IPS-NIHi11 (cell line): ENCODE measurements around the gene APOLD1.
A peak's percentile ranks its signal among the peaks of the same experiment; 100 is the strongest.
"Not testable (repeated sequence)": the region's sequence is repeated elsewhere in the genome, so short reads cannot be mapped to it uniquely, and the experiment has no call there.

ENCODE experiments used
- DNase-seq: peaks from one replicate; pipeline ENCODE4 v3.0.0; 2012; ENCODE audit warnings: mixed read lengths, low spot score

APOLD1 gene

DNA sequence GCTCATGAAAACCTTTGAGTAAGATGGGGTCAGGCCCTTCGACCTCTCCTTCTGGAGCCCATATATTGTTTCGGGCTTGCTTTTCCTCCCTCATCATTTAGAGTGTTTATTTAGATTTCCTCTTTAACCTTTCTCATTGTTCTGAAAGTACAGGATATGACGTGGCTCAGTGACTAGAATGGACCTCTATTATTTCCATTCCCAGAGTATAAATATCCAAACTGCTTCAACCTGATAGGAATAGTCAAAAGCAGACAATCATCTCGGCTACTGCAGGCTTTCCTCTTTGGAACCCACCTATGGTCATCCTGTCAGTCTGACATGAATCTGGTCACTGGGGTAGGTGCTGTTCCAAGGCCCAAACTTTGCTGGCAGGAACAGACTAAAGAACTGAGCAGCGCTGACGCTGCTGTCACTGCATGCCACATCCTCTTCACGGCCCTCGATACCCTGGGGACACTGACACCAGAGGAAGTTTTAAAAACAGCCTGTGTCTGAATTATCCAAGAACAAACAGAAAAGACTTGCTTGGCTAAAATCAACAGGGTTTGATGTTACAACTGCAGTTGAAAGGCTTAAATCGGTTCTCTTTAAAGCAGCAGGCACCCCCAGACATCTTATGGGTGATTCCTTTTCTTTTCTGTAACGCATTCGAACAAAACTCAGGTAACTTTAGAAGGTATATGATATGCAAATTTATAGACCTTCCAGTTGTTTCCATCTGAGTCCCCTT is 22.7 kb downstream of the APOLD1 start:
- DNase-seq: no peak

DNA sequence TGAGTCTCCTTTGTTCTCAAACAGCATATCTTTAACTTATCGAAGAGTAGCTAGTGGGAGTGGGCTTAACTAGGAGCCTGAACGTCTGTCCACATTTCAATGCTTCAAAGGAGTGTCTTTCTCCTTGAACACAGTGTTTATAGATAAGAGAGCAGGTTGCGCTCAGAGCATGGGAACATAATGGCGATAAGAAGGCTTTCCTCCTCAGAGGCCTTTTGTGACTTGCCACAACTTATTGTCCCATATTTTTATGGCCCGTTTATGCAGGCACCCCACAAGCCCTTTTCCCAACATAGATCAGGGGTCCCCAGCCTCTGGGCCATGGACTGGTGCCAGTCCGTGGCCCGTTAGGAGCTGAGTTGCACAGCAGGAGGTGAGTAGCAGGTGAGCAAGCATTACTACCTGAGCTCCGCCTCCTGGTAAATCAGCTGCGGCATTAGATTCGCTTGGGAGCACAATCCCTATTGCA is 25.1 kb downstream of the APOLD1 start:
- DNase-seq: no peak

DNA sequence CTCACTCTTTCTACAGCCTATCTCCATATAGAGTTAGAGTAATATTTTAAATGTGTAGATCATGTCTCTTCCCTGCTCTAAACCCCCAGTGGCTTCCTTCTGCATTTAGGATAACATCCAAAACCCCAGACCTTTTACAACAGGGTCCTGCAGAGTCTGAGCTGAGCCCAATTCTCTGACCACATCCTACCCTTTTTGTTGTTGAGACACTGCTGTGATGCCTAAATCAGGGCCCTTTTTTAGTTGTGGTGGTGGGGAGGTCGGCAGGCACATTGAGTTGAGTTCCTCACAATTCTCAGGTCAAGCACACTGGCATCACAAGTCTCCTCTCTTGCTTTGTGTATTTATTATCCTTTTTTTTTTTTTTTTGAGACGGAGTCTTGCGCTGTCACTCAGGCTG is 25.9 kb downstream of the APOLD1 start:
- no peak for DNase-seq

DNA sequence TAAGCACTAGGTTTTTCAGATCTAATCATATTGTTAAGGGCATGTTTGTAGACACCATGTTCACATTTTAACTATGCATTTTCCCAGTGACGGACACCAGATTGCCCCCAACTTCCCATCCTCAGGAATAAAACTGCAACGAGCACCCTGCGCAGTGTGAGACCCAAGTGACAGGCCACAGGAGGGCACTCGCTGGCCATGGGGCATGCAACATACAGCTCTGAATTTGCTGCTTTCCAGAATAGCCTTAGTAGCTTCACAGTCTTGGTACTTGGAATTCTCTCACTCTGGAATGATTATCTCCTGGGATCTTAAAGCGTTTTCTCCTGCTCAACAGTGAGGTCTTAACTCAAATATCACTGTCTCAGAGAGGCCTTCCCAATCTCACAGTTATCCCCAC is 26.7 kb downstream of the APOLD1 start:
- DNase-seq: no peak

DNA sequence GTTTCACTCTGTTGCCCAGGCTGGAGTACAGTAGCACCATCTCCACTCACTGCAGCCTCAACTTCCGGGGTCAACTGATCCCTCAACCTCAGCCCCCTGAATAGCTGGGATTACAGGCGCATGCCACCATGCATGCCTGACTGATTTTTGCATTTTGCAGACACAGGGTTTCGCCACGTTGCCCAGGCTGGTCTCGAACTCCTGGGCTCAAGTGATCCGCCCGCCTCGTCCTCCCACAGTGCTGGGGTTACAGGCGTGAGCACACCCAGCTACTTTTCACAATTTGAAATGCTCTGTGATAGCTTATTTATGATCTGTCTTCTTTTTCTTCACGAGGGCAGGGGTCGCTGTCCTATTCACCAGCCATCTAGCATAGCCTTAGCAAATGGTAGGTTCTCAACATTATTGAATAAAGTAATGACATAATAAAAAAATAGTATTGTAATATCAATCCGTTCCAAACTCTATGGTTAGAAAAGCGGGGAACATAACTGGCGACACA is 27.2 kb downstream of the APOLD1 start:
- DNase-seq: peak; percentile 26

DNA sequence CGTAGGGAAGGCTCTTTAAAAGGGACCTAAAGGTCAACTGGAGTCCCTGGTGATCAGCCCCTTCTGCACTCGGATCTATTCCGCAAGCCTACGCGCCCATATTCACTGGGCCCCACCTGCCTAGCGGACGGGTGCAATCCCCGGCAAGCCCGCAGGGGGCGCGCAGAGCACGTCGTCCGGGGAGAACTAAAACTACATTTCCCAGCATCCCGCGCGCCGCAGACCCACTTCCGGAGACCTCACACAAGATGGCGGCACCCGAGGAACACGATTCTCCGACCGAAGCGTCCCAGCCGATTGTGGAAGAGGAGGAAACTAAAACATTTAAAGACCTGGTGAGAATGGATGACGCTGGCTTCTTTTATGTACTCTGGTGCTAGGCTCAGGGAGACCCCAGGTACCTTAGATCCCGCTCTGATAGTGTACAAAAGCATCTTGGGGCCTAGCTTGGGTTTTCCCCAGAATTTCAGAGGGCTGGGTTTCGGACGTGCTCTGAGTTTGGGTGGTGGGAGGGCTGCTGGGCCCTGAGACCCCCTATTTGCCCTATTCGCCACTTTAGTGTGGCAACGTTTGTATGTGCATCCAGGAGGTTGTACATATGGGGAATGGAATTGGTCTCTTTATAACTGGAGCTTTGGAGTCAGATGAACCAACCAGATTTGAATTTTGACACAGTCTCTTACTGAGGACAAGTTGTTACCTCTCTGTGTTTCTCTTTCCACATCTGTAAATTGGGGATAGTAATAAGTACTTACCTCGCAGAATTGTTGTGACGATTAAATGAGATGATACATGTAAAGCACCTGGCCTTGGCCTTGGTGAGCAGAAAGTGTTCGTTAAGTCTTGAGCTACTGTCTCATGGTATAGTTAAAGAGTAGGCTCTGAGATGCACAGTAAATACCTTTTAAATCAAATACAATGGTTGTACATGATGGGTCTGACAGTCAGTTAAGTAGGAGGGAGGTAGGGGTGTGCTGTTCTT is 28.0 kb downstream of the APOLD1 start, which contains the start of gene DDX47:
TSS of gene DDX47 (plus strand) at position 227 of the 982 bp plus-strand sequence. CDS start at position 249, 22 bp downstream.
- peak; percentile 96 for DNase-seq

DNA sequence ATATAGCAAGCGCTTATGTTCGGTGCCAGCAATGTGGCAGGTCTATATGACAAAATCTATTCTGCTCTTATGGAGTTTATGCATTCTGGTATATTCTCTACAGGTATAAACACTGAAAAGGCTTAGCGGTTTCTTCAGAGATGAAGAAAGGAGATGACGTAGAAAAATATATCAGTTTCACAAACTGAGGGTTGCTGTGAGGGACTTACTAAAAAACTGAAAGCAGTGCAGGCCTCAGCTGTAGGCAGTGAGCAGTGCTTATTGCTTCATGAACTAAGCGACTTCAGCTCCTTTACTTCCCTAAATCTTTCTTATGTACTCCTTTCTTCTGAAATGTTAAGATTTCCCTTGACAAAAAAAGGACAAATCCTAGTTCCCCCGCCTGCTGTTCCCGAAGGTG is 32.2 kb downstream of the APOLD1 start:
- no peak for DNase-seq

DNA sequence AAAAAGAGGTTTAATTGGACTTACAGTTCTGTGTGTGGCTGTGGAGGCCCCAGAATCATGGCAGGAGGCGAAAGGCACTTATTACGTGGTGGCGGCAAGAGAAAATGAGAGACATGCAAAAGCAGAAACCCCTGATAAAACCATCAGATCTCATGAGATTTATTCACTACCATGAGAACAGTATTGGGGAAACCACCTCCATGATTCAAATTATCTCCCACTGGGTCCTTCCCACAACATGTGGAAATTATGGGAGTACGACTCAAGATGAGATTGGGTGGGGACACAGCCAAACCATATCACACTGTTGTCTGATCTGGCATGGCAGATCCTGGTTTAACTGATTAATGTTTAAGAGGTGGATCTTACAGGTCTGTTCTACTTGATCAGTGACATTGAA is 33.2 kb downstream of the APOLD1 start:
- DNase-seq: no peak

DNA sequence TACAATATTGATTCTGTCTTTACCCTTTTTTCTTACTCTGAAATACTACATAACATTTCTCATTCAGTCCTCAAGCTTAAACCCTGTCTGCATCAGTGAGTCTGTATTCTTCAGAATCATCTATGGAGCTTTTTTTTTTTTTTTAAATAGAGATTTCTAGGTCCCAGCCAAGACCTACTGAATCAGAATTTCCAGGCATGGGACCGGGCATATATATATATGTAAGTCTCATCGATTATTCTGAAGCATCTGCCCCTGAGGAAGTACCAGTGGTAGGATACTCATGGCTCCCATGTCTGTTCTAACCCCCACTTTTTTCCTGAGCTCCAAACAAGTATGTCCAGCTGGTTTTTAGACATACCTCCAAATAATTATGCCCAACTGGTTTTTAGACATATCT is 33.8 kb downstream of the APOLD1 start:
- no peak for DNase-seq

DNA sequence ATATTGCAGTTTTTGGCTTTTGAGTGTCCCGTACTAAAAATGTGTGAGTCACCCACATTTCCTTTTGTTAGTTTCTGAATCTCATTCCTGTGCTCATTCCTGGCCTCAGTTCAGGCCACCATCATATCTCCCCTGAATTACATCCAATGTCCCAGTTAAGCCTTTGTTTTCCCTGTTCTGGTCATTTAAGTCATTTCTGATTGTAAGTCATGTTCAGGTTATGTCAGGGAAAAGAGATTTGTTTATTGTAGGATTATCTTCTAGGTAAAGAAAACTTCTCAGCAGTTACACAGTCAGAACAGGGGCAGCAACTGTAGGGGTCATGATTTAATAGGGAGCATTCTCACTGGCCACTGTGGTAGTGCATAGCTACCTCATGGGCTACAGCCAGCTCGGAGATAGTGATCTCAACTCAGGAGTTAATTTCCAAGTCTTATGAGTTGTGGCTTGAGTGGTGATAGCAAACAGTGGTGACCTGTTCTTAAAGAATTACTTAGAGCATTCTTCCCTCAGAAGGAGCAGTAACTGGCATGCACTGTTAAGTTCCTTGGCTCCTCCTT is 34.4 kb downstream of the APOLD1 start:
- no peak for DNase-seq

DNA sequence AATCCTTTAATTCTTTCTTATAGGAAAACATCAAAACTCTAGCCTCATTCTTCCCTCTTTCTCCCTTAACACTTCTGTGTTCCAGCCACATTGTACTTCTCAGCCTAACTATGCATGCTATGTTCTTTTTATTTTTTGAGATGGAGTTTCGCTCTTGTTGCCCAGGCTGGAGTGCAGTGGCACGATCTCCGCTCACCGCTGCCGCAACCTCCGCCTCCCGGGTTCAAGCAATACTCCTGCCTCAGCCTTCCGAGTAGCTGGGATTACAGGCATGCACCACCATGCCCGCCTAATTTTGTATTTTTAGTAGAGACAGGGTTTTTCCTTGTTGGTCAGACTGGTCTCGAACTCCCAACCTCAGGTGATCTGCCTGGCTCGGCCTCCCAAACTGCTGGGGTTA is 34.9 kb downstream of the APOLD1 start:
- not testable (repeated sequence) for DNase-seq

DNA sequence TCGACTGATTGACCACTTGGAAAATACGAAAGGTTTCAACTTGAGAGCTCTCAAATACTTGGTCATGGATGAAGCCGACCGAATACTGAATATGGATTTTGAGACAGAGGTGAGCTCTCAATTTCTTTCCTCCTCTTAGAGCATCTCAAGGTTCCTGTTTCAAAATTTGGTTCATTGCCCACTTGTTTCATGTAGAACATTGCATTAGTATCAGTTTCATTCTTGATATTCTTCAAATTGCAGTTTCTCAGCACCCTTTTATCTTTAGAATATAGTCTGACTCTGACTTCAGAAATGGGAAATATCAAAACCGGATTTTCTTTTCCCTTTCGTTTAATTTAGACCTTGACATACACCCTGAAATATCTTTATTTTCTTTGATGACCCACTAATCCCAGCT is 36.5 kb downstream of the APOLD1 start:
- no peak for DNase-seq

DNA sequence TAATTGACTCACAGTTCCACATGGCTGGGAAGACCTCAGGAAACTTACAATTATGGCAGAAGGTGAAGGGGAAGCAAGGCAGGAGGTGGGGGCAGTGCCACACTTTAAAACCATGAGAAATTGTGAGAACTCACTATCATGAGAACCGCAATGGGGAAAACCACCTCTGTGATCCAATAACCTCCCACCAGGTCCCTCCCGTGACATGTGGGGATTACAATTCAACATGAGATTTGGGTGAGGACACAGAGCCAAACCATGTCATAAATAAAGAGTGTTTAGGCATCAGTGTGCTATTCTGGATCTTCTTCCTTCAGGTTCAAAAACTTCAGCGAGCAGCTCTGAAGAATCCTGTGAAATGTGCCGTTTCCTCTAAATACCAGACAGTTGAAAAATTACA is 37.4 kb downstream of the APOLD1 start:
- no peak for DNase-seq

DNA sequence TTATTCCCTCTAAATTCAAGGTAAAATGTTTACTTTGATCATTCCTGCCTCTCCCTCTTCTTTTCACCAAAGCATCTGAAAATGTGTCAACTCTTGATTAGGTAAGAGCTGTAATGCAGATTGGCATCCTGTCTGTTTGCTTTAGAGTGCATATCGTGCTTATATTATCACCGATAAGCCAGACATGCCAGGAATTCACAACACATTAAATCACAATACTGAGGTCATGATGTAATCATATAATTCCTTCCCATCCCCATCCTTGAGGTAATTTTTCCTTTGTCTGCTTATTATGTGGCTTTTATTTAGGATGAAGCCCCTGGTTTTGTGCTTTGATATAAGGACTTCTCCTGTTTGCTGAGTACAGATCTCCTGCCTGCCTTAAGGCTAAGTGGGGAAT is 37.8 kb downstream of the APOLD1 start:
- DNase-seq: no peak

DNA sequence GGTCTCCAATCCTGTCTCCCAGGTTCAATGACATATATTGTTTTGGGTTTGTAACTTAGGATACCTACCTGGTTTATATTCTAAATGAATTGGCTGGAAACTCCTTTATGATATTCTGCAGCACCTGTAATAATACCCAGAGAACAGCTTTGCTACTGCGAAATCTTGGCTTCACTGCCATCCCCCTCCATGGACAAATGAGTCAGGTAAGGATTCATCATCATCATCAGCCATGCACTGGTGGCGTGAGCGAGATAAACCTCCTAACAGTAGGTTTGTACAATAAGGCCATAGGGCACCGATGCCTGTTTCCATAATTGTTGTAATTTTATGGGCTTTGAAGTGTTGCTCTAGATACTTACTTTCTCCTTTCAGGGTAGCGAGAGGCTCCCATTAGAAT is 38.4 kb downstream of the APOLD1 start:
- DNase-seq: no peak

DNA sequence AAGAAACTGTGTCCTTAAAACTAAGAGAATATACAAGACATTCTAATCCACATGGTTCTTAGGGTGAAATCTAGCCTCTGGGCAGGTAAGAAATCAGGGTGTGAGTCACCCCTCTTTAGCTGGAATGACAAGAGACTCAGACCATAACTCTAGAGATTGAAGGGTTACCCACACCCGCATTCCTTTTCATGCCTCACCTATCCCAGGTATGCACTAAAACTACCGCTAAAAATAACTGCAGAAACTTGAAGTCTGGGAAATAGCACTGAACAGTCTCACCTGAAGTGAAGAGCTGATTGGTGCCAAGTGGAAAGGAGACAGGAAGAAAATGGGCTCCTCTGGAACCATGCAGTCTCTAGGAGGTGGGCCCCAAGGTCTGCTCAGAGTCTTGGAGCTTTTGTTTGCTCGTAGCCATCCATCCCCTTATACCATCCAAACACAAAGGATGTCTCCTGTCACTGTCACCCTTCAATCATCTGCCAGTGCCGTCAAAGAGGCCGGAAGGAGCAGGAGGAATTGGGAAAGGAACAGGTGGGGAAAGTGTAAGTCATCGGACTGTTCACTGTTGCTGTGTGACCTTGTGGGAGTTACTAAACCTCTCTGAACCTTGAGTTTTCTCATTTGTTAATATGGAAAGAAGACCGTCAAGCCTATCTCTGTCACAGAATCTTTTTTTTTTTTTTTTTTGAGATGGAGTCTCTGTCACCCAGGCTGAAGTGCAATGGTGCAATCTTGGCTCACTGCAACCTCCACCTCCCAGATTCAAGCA is 50.1 kb downstream of the APOLD1 start:
- peak; percentile 41 for DNase-seq

DNA sequence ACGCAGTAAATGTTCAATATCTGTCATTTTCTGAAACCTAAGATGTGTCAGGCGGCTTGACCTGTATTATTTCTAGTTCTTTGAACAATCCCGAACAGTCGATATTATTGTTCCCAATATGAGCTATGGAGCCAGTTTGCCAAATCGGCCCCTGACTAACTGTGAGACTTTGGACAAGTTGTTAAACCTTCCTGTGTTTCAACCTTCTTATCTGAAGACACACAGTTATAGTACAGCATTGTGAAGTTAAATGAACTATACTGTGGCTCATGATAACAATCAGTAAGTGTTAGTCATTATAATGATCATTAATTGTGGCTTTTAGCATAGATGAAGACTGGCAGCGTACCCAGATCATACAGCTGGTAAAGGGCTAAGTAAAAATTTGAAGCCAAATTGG is 51.1 kb downstream of the APOLD1 start:
- DNase-seq: no peak

DNA sequence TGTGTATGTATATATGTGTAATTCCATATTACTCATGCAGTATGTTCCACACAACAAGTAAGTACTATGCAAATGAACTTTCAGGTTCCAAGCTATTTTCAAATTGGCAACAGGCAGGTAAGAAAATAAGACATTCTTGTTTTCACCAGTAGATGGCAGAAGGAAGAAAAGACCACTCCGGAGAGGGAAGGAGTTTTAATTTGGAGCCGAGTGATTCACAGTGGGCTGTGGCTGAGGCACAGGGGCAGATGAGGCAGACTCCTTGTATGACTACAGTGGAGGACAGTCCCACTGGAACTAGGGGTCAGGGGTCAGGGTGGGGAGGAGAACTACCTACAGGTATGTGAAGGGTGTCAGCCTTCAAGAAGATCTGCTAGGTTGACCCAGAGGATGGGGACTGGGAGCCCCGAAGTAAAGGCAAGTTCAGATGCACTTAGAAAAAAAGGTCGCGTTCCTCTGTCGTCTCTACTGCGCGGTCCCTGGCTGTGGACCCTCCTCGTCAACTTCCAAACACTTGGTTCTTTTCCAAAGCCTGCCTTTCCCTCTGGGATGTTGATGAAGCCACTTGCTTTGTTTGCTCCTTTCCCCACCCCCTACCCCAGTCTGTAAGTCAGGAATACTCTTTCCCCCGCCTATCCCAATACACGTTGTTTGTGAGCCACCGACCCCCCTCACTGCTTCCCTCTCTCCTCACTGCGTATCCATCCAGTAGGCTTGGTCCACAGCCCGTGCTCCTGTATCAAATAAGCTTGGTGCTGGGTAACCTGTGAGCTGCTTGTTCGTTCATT is 51.8 kb downstream of the APOLD1 start:
- peak; percentile 76 for DNase-seq

DNA sequence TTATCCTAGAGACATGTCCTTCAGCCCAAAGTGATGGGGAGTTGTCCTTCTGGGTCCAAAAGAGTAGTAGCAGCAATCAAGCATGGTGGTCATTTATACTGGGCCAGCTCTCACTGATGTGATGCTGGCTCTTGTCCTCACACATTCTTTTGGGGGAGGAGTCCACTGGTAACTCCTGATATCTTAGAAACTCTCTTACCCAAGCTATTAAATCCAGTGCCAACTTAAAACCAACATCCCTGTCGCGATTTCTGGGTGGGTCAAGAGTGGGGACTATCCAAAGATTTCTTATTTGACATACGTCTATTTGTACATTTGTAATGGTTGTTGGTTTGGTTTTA is 52.3 kb downstream of the APOLD1 start:
- no peak for DNase-seq

DNA sequence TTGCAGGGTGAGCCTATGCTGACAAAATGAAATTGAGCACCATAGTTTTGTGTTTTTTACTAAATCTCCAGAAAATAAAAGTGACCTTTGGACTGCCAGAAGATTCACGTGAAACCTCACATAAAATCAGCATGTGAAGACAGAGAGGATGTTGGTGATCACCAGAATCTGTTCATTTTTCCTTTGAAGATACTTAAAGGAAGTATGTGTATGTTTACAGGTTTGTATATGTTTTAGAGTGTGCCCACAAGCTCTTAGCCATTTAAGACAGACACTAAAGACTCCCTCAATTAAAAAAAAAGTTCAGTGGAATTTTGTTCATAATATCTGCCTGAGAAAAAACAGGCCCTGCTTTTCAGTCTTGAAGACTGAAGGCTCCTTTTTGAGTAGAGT is 53.5 kb downstream of the APOLD1 start:
- DNase-seq: no peak

DNA sequence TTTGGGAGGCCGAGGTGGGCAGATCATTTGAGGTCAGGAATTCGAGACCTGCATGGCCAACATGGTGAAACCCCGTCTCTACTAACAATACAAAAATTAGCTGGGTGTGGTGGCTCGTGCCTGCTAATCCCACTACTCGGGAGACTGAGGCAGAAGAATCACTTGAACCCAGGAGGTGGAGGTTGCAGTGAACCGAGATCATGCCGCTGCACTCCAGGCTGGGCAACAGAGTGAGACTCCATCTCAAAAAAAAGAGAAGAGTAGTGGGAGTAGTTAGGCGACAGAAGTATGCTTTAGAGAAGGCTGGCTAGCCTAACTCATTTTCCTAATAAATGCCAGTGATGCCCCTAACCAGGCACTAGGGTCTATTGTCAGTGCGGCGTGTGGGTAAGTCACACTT is 54.0 kb downstream of the APOLD1 start:
- not testable (repeated sequence) for DNase-seq
